SK-N-SH (cell line): Measurements from ENCODE around the gene MRPL57. TPM values are rescaled to one million over a fixed set of nuclear protein-coding genes. Genes with fewer than 3 reads are reported as not detected.

Experiments
- CTCF ChIA-PET: fragments of 300-600, 350-600 bp; formaldehyde crosslinking; extraction: SDS; loops from one replicate; lab custom pipeline; 2021; lab: Yijun Ruan, JAX
- POLR2A ChIA-PET: fragments of 350-600 bp; sonication (Branson Sonifier 250); formaldehyde crosslinking; extraction: SDS; loops from one replicate; lab custom pipeline; 2020; ENCODE audit warnings: antibody characterized with exemption, inconsistent platforms; lab: Yijun Ruan, JAX
- DNase-seq: peaks from one replicate; pipeline ENCODE4 v3.0.0; 2012
- H2AFZ ChIP-seq: fragments of 200-600 bp; sonication (generic); 2 replicates; pipeline ENCODE4 v1.8.1; 2016; ENCODE audit warnings: antibody characterized with exemption, mild to moderate bottlenecking, low read depth
- H3F3A ChIP-seq: fragments of 200-600 bp; sonication (generic); replicated peaks from 2 replicates; pipeline ENCODE3; 2016; ENCODE audit warnings: antibody characterized with exemption, mild to moderate bottlenecking; ENCODE audit not compliant: insufficient read depth
- H3K27ac ChIP-seq, 2 experiments: fragments of 200-500 bp in 1 of 2; fragments of 200-600 bp in 1 of 2; sonication (Bioruptor generic) in 1 of 2; sonication (generic), shearing (Covaris generic) in 1 of 2; 2 replicates each; pipeline versions ENCODE4 v1.5.1 to v1.6.1; 2014 to 2016; ENCODE audit warnings: low read depth in 2 of 2, inconsistent platforms in 1 of 2, low read length in 1 of 2, mild to moderate bottlenecking in 1 of 2, mixed read lengths in 1 of 2
- H3K27me3 ChIP-seq: fragments of 200-600 bp; sonication (generic), shearing (Covaris generic); 2 replicates; pipeline ENCODE4 v1.6.1; 2016; ENCODE audit warnings: mixed run types; ENCODE audit not compliant: insufficient read depth
- H3K36me3 ChIP-seq, 2 experiments: fragments of 200-500 bp in 1 of 2; fragments of 200-600 bp in 1 of 2; sonication (Bioruptor generic) in 1 of 2; sonication (generic) in 1 of 2; replicated peaks in 1 of 2; 2 replicates each; pipeline versions ENCODE3 to v1.5.1; 2014 to 2016; ENCODE audit warnings: low read length in 1 of 2, mild to moderate bottlenecking in 1 of 2; ENCODE audit not compliant: insufficient read depth in 2 of 2, control insufficient read depth in 1 of 2
- H3K4me1 ChIP-seq, 2 experiments: fragments of 200-500 bp in 1 of 2; fragments of 200-600 bp in 1 of 2; sonication (Bioruptor generic) in 1 of 2; sonication (generic), shearing (Covaris generic) in 1 of 2; 2 replicates each; pipeline versions ENCODE4 v1.5.1 to v1.6.1; 2014 to 2016; ENCODE audit warnings: low read depth in 1 of 2, low read length in 1 of 2, mixed run types in 1 of 2; ENCODE audit not compliant: insufficient read depth in 2 of 2, control insufficient read depth in 1 of 2
- H3K4me2 ChIP-seq: fragments of 200-600 bp; sonication (generic), shearing (Covaris generic); 2 replicates; pipeline ENCODE4 v1.6.1; 2017; ENCODE audit warnings: mixed run types
- H3K4me3 ChIP-seq, 2 experiments: fragments of 200-500 bp in 1 of 2; fragments of 200-600 bp in 1 of 2; sonication (Bioruptor generic) in 1 of 2; sonication (generic), shearing (Covaris generic) in 1 of 2; 2 replicates each; pipeline versions ENCODE4 v1.5.1 to v1.8.1; 2014 to 2016; ENCODE audit warnings: low read depth in 2 of 2, inconsistent platforms in 1 of 2, low read length in 1 of 2, mild to moderate bottlenecking in 1 of 2, mixed read lengths in 1 of 2, moderate library complexity in 1 of 2
- H3K79me2 ChIP-seq: fragments of 200-600 bp; sonication (generic); 2 replicates; pipeline ENCODE4 v1.8.1; 2017; ENCODE audit warnings: mild to moderate bottlenecking; ENCODE audit not compliant: insufficient read depth
- H3K9ac ChIP-seq: fragments of 200-600 bp; sonication (generic); 2 replicates; pipeline ENCODE4 v1.6.1; 2017; ENCODE audit warnings: mixed run types
- H3K9me2 ChIP-seq: fragments of 200-600 bp; sonication (generic); 2 replicates; pipeline ENCODE4 v1.6.1; 2017; ENCODE audit warnings: mixed run types
- H3K9me3 ChIP-seq: fragments of 200-600 bp; sonication (generic); 2 replicates; pipeline ENCODE4 v1.6.1; 2017; ENCODE audit warnings: mixed run types, mild to moderate bottlenecking, moderate library complexity
- H4K20me1 ChIP-seq: fragments of 200-600 bp; sonication (generic); 2 replicates; pipeline ENCODE4 v1.6.1; 2017; ENCODE audit warnings: mild to moderate bottlenecking, mixed run types; ENCODE audit not compliant: insufficient read depth
- CHD2 ChIP-seq: fragments of 150-350 bp; IDR thresholded peaks from 2 replicates; pipeline ENCODE4 v1.6.1; 2018; ENCODE audit warnings: low read length; ENCODE audit not compliant: partially characterized antibody
- FOSL2 ChIP-seq: IDR thresholded peaks from 2 replicates; pipeline ENCODE4 v1.4.0; 2012; ENCODE audit warnings: low read depth, mild to moderate bottlenecking, moderate library complexity, borderline replicate concordance
- FOXJ3 ChIP-seq: sonication (generic); formaldehyde crosslinking; IDR thresholded peaks from 2 replicates; pipeline ENCODE4 v1.5.1; 2020; ENCODE audit warnings: mild to moderate bottlenecking, missing genetic modification reagents
- FOXM1 ChIP-seq: IDR thresholded peaks from 2 replicates; pipeline ENCODE4 v1.4.0; 2012; ENCODE audit warnings: low read depth, mild to moderate bottlenecking
- GABPA ChIP-seq: IDR thresholded peaks from 2 replicates; pipeline ENCODE4 v1.4.0; 2012; ENCODE audit warnings: low read depth, mild to moderate bottlenecking
- JUND ChIP-seq: IDR thresholded peaks from 2 replicates; pipeline ENCODE4 v1.4.0; 2012
- MEF2A ChIP-seq: IDR thresholded peaks from 2 replicates; pipeline ENCODE4 v1.4.0; 2012; ENCODE audit warnings: low read depth, borderline replicate concordance
- NRF1 ChIP-seq: IDR thresholded peaks from 2 replicates; pipeline ENCODE4 v1.6.1; 2012; ENCODE audit warnings: low read depth, mild to moderate bottlenecking, low read length
- PBX3 ChIP-seq: IDR thresholded peaks from 2 replicates; pipeline ENCODE4; 2012
- POLR2AphosphoS5 ChIP-seq: IDR thresholded peaks from 2 replicates; pipeline ENCODE4 v1.6.1; 2012; ENCODE audit warnings: low read depth, low read length
- RCOR1 ChIP-seq: fragments of 150-350 bp; IDR thresholded peaks from 2 replicates; pipeline ENCODE4 v1.6.1; 2017; ENCODE audit warnings: antibody characterized with exemption, low read length
- SIN3A ChIP-seq: IDR thresholded peaks from 2 replicates; pipeline ENCODE4 v1.6.1; 2012; ENCODE audit warnings: low read depth, mild to moderate bottlenecking, low read length, moderate library complexity, borderline replicate concordance
- SMC3 ChIP-seq: IDR thresholded peaks from 2 replicates; pipeline ENCODE4 v1.6.1; 2012; ENCODE audit warnings: low read depth, low read length, improper control_type of control experiment
- ZBTB33 ChIP-seq: IDR thresholded peaks from 2 replicates; pipeline ENCODE4 v1.4.0; 2012; ENCODE audit warnings: low read depth, borderline replicate concordance
- WGBS: methylation state at CpG from one replicate; pipeline ENCODE4 v1.1.6; 2017; ENCODE audit warnings: low lambda C conversion rate; 5-methylcytosine and 5-hydroxymethylcytosine counted together
- polyA plus RNA-seq, 3 experiments: library from polyadenylated mRNA; depleted of rRNA; stranded (reverse); fragments of >200 nt; gene quantifications; 2 replicates each; pipeline ENCODE4 v1.2.3, GENCODE V29; 2012

The MRPL57 gene
- polyA plus RNA-seq, 1 of the 3 experiments (the other 2 are of a cell fraction) = 19.9 TPM

- Histone ChIP-seq H3K4me1 (peaks cover 0 to 5% of the 10 kb centered on the region in 2 experiments; a peak in 2 of 4 replicates), H3K79me2 (no peaks in the 10 kb centered on the region), H3K9me3 (no peaks in the 10 kb centered on the region), H2AFZ (no peak overlapping the region), H4K20me1 (no peaks in the 10 kb centered on the region), H3K9me2 (no peaks in the 10 kb centered on the region), H3K27ac (no peak overlapping the region), H3K4me3 (no peak overlapping the region), H3F3A (peaks cover 10% of the 10 kb centered on the region), H3K36me3 (no peaks in the 10 kb centered on the region), H3K4me2 (no peak overlapping the region), H3K9ac (no peak overlapping the region), H3K27me3 (no peaks in the 10 kb centered on the region)
- DNase-seq = no peak
- CTCF ChIA-PET = interaction anchor here (1.2 to 2.5 kb wide), 2 partner anchors 187 to 348 kb away, joined by 3 to 8 read pairs; no protein-coding TSS in a partner anchor
- POLR2A ChIA-PET = no interaction called here
- TF ChIP-seq ZBTB33 = no peak
- TF ChIP-seq FOXM1 = no peak
- TF ChIP-seq JUND = no peak
- no peak for TF ChIP-seq SMC3
- 73% methylated on average over 2 of the region's 2 CpGs for WGBS
These were observed 46.3 kb upstream of the MRPL57 start for GRCh38 chr13:21130116-21130515.

GRCh38 chr13:21133077-21133476 is 43.4 kb upstream of the MRPL57 start:
- POLR2A ChIA-PET = interaction anchor here (0.6 kb wide), 1 partner anchor 9 kb away, joined by 3 read pairs; no protein-coding TSS in a partner anchor
- Histone ChIP-seq H3K4me3 (no peak overlapping the region), H4K20me1 (no peaks in the 10 kb centered on the region), H2AFZ (peak overlapping the region; percentile 53), H3K4me2 (peak overlapping the region; percentile 57), H3K9me3 (no peaks in the 10 kb centered on the region), H3K27ac (no peak overlapping the region), H3F3A (peaks cover 20% of the 10 kb centered on the region), H3K79me2 (no peaks in the 10 kb centered on the region), H3K27me3 (no peaks in the 10 kb centered on the region), H3K9me2 (no peaks in the 10 kb centered on the region), H3K36me3 (no peaks in the 10 kb centered on the region), H3K9ac (no peak overlapping the region; the same call in 1 of the 2 replicates), H3K4me1 (peaks cover 0 to 5% of the 10 kb centered on the region in 2 experiments; a peak in 2 of 4 replicates)
- CTCF ChIA-PET = interaction anchor here (0.7 to 1.2 kb wide), 3 partner anchors 18 to 190 kb away, joined by 3 to 8 read pairs (median 3); no protein-coding TSS in a partner anchor
- 32% methylated on average over 3 of the region's 3 CpGs for WGBS
- DNase-seq = no peak
- TF ChIP-seq NRF1 (no peak), GABPA (no peak), PBX3 (no peak), SIN3A (no peak), FOSL2 (no peak), CHD2 (no peak), POLR2AphosphoS5 (no peak), MEF2A (no peak), RCOR1 (no peak), ZBTB33 (no peak), FOXJ3 (CRISPR knock-in tag) (no peak)
